ENCODE data around the gene GH2. TPM values are rescaled to one million over a fixed set of nuclear protein-coding genes. Genes with fewer than 3 reads are reported as not detected.
"Not testable (repeated sequence)": the region's sequence is repeated elsewhere in the genome, so short reads cannot be mapped to it uniquely, and the experiment has no call there.

Gene GH2
- total RNA-seq, 1 donor from 2014 or later, result not detected

DNA sequence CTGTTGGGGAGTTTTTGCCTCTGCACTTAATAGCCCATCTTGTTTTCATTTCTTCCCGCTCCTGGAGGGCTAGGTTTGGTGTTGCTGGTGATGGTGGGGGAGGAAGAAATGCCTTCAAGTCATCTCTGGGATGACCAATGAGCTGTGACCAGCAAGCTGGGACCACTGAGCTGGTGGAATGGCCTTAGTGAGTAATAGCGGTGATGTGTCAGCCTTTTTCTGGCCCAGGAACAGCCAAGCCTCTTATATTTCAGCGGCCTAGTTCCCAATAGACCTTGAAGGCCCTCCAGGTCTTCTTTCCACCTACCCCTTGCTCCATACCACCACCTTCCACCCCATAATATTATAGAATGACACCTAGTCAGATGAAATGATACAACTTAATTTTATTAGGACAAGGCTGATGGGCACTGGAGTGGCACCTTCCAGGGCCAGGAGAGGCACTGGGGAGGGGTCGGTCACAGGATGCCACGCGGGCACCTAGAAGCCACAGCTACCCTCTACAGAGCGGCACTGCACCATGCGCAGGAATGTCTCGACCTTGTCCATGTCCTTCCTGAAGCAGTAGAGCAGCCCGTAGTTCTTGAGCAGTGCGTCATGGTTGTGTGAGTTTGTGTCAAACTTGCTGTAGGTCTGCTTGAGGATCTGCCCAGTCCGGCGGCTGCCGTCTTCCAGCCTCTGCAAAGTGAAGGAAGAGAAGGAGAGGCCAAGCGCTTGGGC is 9.9 kb downstream of the GH2 start:
- H2AFZ ChIP-seq (replicated peaks); H3K9ac ChIP-seq; H3K4me1 ChIP-seq; H3K27ac Mint-ChIP-seq; H3K27me3 ChIP-seq; H3K4me1 Mint-ChIP-seq; H3K4me2 ChIP-seq; H3K4me3 ChIP-seq; H3K36me3 Mint-ChIP-seq; H3K4me3 Mint-ChIP-seq; H3F3A ChIP-seq (ENCODE audit: low read depth); H3K27ac ChIP-seq; H3K9me3 ChIP-seq (ENCODE audit: low read depth); DNase-seq (ENCODE audit: low spot score); H3K36me3 ChIP-seq; H3K27me3 Mint-ChIP-seq (ENCODE audit: insufficient read depth, low read depth); H3K79me2 ChIP-seq (ENCODE audit: low read depth); H4K20me1 ChIP-seq (ENCODE audit: low read depth); H3K9me3 Mint-ChIP-seq: not testable (repeated sequence)

- H3K4me3 Mint-ChIP-seq, H3K27ac ChIP-seq: not testable (repeated sequence)
Observed at GRCh38 chr17:63870292-63870665, 11.5 kb downstream of the GH2 start.

GRCh38 chr17:63869491-63870291 is 12.1 kb downstream of the GH2 start:
- H3K4me1 Mint-ChIP-seq; H3K36me3 Mint-ChIP-seq; H3K79me2 ChIP-seq (ENCODE audit: low read depth); H4K20me1 ChIP-seq (ENCODE audit: low read depth); H3K9me3 Mint-ChIP-seq; H3K4me3 Mint-ChIP-seq; H3K27me3 Mint-ChIP-seq (ENCODE audit: insufficient read depth, low read depth); H3F3A ChIP-seq (ENCODE audit: low read depth); H3K27me3 ChIP-seq; H3K4me3 ChIP-seq; H3K27ac ChIP-seq; H3K36me3 ChIP-seq; H3K9me3 ChIP-seq (ENCODE audit: low read depth); H2AFZ ChIP-seq (replicated peaks); H3K4me1 ChIP-seq; H3K4me2 ChIP-seq; H3K9ac ChIP-seq; H3K27ac Mint-ChIP-seq: not testable (repeated sequence)
- TF ChIP-seq, protein P1, sequence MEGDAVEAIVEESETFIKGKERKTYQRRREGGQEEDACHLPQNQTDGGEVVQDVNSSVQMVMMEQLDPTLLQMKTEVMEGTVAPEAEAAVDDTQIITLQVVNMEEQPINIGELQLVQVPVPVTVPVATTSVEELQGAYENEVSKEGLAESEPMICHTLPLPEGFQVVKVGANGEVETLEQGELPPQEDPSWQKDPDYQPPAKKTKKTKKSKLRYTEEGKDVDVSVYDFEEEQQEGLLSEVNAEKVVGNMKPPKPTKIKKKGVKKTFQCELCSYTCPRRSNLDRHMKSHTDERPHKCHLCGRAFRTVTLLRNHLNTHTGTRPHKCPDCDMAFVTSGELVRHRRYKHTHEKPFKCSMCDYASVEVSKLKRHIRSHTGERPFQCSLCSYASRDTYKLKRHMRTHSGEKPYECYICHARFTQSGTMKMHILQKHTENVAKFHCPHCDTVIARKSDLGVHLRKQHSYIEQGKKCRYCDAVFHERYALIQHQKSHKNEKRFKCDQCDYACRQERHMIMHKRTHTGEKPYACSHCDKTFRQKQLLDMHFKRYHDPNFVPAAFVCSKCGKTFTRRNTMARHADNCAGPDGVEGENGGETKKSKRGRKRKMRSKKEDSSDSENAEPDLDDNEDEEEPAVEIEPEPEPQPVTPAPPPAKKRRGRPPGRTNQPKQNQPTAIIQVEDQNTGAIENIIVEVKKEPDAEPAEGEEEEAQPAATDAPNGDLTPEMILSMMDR (IDR thresholded peaks at IDR 0.05), result peak; percentile 47
- DNase-seq (ENCODE audit: low spot score), result peak; percentile 24

More at GRCh38 chr17:63870292-63870665, 11.5 kb downstream of the GH2 start:
- H4K20me1 ChIP-seq (ENCODE audit: low read depth); H3K27me3 ChIP-seq; H3K4me1 Mint-ChIP-seq; H3F3A ChIP-seq (ENCODE audit: low read depth); H3K4me1 ChIP-seq; H3K9ac ChIP-seq; H3K4me3 ChIP-seq; H3K79me2 ChIP-seq (ENCODE audit: low read depth); H3K9me3 Mint-ChIP-seq; H3K36me3 ChIP-seq; H3K27ac Mint-ChIP-seq; DNase-seq (ENCODE audit: low spot score); H3K9me3 ChIP-seq (ENCODE audit: low read depth); H3K4me2 ChIP-seq; H3K27me3 Mint-ChIP-seq (ENCODE audit: insufficient read depth, low read depth); H2AFZ ChIP-seq (replicated peaks); H3K36me3 Mint-ChIP-seq: not testable (repeated sequence)

GRCh38 chr17:63866625-63867024 is 15.1 kb downstream of the GH2 start:
- H3K9me3 Mint-ChIP-seq; H3K27me3 Mint-ChIP-seq (ENCODE audit: insufficient read depth, low read depth): not testable (repeated sequence)

GRCh38 chr17:63859257-63859656 is 22.5 kb downstream of the GH2 start:
- H3K27me3 Mint-ChIP-seq (ENCODE audit: insufficient read depth, low read depth), result peaks cover 8% of the 10 kb centered on the region
- no peaks in the 10 kb centered on the region for H3F3A ChIP-seq (ENCODE audit: low read depth)
- H3K4me1 ChIP-seq, result no peaks in the 10 kb centered on the region
- no peaks in the 10 kb centered on the region for H3K9me3 ChIP-seq (ENCODE audit: low read depth)
- H3K4me2 ChIP-seq, result no peak overlapping the region
- H3K9ac ChIP-seq, result no peak overlapping the region
- no peak overlapping the region for H3K4me3 ChIP-seq
- no peaks in the 10 kb centered on the region for H3K9me3 Mint-ChIP-seq
- no peaks in the 10 kb centered on the region for H3K36me3 Mint-ChIP-seq
- H3K4me3 Mint-ChIP-seq, result no peak overlapping the region
- no peaks in the 10 kb centered on the region for H3K36me3 ChIP-seq
- H3K27me3 ChIP-seq, result peaks cover 2% of the 10 kb centered on the region
- H3K4me1 Mint-ChIP-seq, result no peaks in the 10 kb centered on the region
- no peak overlapping the region for H2AFZ ChIP-seq (replicated peaks)
- no peak overlapping the region for H3K27ac ChIP-seq
- TF ChIP-seq EZH2phosphoT487 (IDR thresholded peaks at IDR 0.05), result no peak
- no peaks in the 10 kb centered on the region for H4K20me1 ChIP-seq (ENCODE audit: low read depth)
- no peaks in the 10 kb centered on the region for H3K79me2 ChIP-seq (ENCODE audit: low read depth)
- no peak overlapping the region for H3K27ac Mint-ChIP-seq
- no peak for DNase-seq (ENCODE audit: low spot score)

More at GRCh38 chr17:63866625-63867024, 15.1 kb downstream of the GH2 start:
- not testable (repeated sequence) for H2AFZ ChIP-seq (replicated peaks); H3K4me3 Mint-ChIP-seq; H3F3A ChIP-seq (ENCODE audit: low read depth); H3K27ac Mint-ChIP-seq; H3K4me3 ChIP-seq; H3K4me1 ChIP-seq; H4K20me1 ChIP-seq (ENCODE audit: low read depth); H3K27me3 ChIP-seq; H3K9me3 ChIP-seq (ENCODE audit: low read depth); H3K4me2 ChIP-seq; H3K27ac ChIP-seq; H3K36me3 ChIP-seq; H3K36me3 Mint-ChIP-seq; H3K79me2 ChIP-seq (ENCODE audit: low read depth); H3K4me1 Mint-ChIP-seq; H3K9ac ChIP-seq
- DNase-seq (ENCODE audit: low spot score), result peak; percentile 18

DNA sequence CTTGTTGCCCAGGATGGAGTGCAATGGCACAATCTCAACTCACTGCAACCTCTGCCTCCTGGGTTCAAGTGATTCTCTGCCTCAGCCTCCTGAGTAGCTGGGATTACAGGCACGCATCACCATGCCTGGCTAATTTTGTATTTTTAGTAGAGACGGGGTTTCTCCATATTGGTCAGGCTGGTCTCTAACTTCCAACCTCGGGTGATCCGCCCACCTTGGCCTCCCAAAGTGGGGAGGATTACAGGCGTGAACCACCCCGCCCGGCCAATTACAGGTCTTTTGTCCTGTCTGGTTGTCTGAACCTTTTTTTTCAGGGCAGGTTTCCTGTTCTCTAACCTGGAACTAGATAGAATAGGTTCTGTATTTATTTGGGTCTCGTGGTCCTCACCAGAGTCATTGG is 25.3 kb downstream of the GH2 start:
- not testable (repeated sequence) for H3K4me3 Mint-ChIP-seq; H3K4me3 ChIP-seq; H2AFZ ChIP-seq (replicated peaks); H3K4me1 Mint-ChIP-seq; H3K27me3 Mint-ChIP-seq (ENCODE audit: insufficient read depth, low read depth); H3K9me3 ChIP-seq (ENCODE audit: low read depth); H3K4me2 ChIP-seq; H3K27ac Mint-ChIP-seq; DNase-seq (ENCODE audit: low spot score); H3F3A ChIP-seq (ENCODE audit: low read depth); H3K27ac ChIP-seq; H3K36me3 ChIP-seq; H3K9ac ChIP-seq; H4K20me1 ChIP-seq (ENCODE audit: low read depth); H3K27me3 ChIP-seq; H3K4me1 ChIP-seq; H3K36me3 Mint-ChIP-seq; H3K9me3 Mint-ChIP-seq; H3K79me2 ChIP-seq (ENCODE audit: low read depth)
